CD4-positive, alpha-beta T cell treated with Interleukin-1 beta for 1 hour (primary cell): Measurements from ENCODE around the gene CBS.
"Not testable (repeated sequence)": the region's sequence is repeated elsewhere in the genome, so short reads cannot be mapped to it uniquely, and the experiment has no call there.

Experiments used
- DNase-seq, 2 donors: peaks; one replicate each; pipeline ENCODE4 v3.0.0-alpha.2; 2020 to 2022

Gene CBS

GRCh38 chr21:43023175-43023574, 52.5 kb downstream of the CBS start:
- no peak for DNase-seq

GRCh38 chr21:43021756-43022600, 53.7 kb downstream of the CBS start:
- no peak for DNase-seq

- DNase-seq = no peak
Observed at GRCh38 chr21:43021191-43021590, 54.4 kb downstream of the CBS start.

GRCh38 chr21:43020771-43021170, 54.9 kb downstream of the CBS start:
- DNase-seq = no peak

GRCh38 chr21:43020177-43020576, 55.5 kb downstream of the CBS start:
- no peak for DNase-seq

GRCh38 chr21:43018519-43018918, 57.1 kb downstream of the CBS start:
- no peak for DNase-seq

GRCh38 chr21:43016728-43017127, 58.9 kb downstream of the CBS start:
- DNase-seq = no peak

- DNase-seq = no peak
Observed at GRCh38 chr21:43015906-43016540, 59.6 kb downstream of the CBS start.

- no peak for DNase-seq
Observed at GRCh38 chr21:43012596-43012995, 63.0 kb downstream of the CBS start.

GRCh38 chr21:43006874-43007208, 68.8 kb downstream of the CBS start:
- DNase-seq = no peak

GRCh38 chr21:43006051-43006873, 69.4 kb downstream of the CBS start:
- not testable (repeated sequence) for DNase-seq

GRCh38 chr21:43005635-43006034, 70.0 kb downstream of the CBS start:
- DNase-seq = no peak

GRCh38 chr21:43004926-43005325, 70.7 kb downstream of the CBS start:
- no peak for DNase-seq
